Measurements from ENCODE around the gene DPEP1. TPM values are rescaled to one million over a fixed set of nuclear protein-coding genes. Genes with fewer than 3 reads are reported as not detected.

Gene DPEP1
- total and polyA plus RNA-seq, 2 donors (not counting 1 experiment from before 2014, with no cell fraction given): not detected

GRCh38 chr16:89639385-89639784 lies 25.9 kb downstream of the DPEP1 start:
- H3K9ac ChIP-seq (ENCODE audit: low read length): no peak overlapping the region
- CTCF ChIA-PET: no interaction called here
- H3K9me3 ChIP-seq (ENCODE audit: control extremely low read depth in 1 of 3, control insufficient read depth in 2 of 3, insufficient read depth in 1 of 3, low read length in 2 of 3): no peaks in the 10 kb centered on the region
- no peaks in the 10 kb centered on the region for H4K20me1 ChIP-seq (ENCODE audit: control insufficient read depth, insufficient read depth, low read length, poor library complexity, severe bottlenecking)
- Mint-ChIP-seq H3K4me1 (peaks cover 9% of the 10 kb centered on the region), H3K4me3 (no peak overlapping the region), H3K27me3 (no peaks in the 10 kb centered on the region), H3K27ac (no peak overlapping the region), H3K9me3 (ENCODE audit: insufficient read depth) (no peaks in the 10 kb centered on the region)
- peaks cover 0 to 6% of the 10 kb centered on the region in 2 donors for H3K4me1 ChIP-seq (ENCODE audit: control insufficient read depth in 2 of 2, insufficient read depth in 2 of 2, low read length in 2 of 2)
- peaks cover 0 to 3% (median 0%) of the 10 kb centered on the region in 4 experiments for H3K27me3 ChIP-seq (replicated peaks in 1 of 4; ENCODE audit: control extremely low read depth in 1 of 4, control insufficient read depth in 3 of 4, insufficient read depth in 4 of 4, low read length in 3 of 4)
- peaks cover 0 to 2% of the 10 kb centered on the region in 2 experiments for H3K36me3 ChIP-seq (replicated peaks in 1 of 2; ENCODE audit: control extremely low read depth in 1 of 2, control insufficient read depth in 1 of 2, extremely low read depth in 1 of 2, insufficient read depth in 2 of 2, low read length in 1 of 2)
- WGBS (ENCODE audit: insufficient coverage): 100% methylated on average over 6 of the region's 6 CpGs
- ATAC-seq (ENCODE audit: low read depth) (no peak), DNase-seq (no peak)
- POLR2A ChIA-PET: no interaction called here
- H2AFZ ChIP-seq (ENCODE audit: insufficient read depth, low read depth, low read length, poor library complexity, severe bottlenecking): no peak overlapping the region
- H3K4me2 ChIP-seq (replicated peaks; ENCODE audit: low read depth, low read length, poor library complexity, severe bottlenecking): no peak overlapping the region
- no peaks in the 10 kb centered on the region for H3K79me2 ChIP-seq (ENCODE audit: control insufficient read depth, insufficient read depth, low read length)
- H3K4me3 ChIP-seq (ENCODE audit: control extremely low read depth in 1 of 5, extremely low read depth in 1 of 5, insufficient read depth in 1 of 5, low read depth in 2 of 5, low read length in 4 of 5): no peak overlapping the region
- intact Hi-C loops (cut with micrococcal nuclease): no loop called here
- H3K27ac ChIP-seq (ENCODE audit: low read length in 2 of 2): no peak overlapping the region
- TF ChIP-seq CTCF (IDR thresholded peaks at IDR 0.05) (no peak), EZH2 (IDR thresholded peaks at IDR 0.05; ENCODE audit: borderline replicate concordance, insufficient read depth, low read depth, low read length, poor library complexity, severe bottlenecking) (no peak)

GRCh38 chr16:89641458-89642119 lies 28.1 kb downstream of the DPEP1 start:
- 52% methylated on average over 9 of the region's 14 CpGs for WGBS (ENCODE audit: insufficient coverage)
- Mint-ChIP-seq H3K4me1 (peaks cover 9% of the 10 kb centered on the region), H3K9me3 (ENCODE audit: insufficient read depth) (no peaks in the 10 kb centered on the region), H3K27me3 (no peaks in the 10 kb centered on the region), H3K4me3 (no peak overlapping the region), H3K27ac (no peak overlapping the region)
- POLR2A ChIA-PET: no interaction called here
- Histone ChIP-seq H3K27me3 (replicated peaks in 1 of 4; ENCODE audit: control extremely low read depth in 1 of 4, control insufficient read depth in 3 of 4, insufficient read depth in 4 of 4, low read length in 3 of 4) (no peaks in the 10 kb centered on the region), H4K20me1 (ENCODE audit: control insufficient read depth, insufficient read depth, low read length, poor library complexity, severe bottlenecking) (no peaks in the 10 kb centered on the region), H3K4me2 (replicated peaks; ENCODE audit: low read depth, low read length, poor library complexity, severe bottlenecking) (peak overlapping the region; percentile 62), H3K36me3 (replicated peaks in 1 of 2; ENCODE audit: control extremely low read depth in 1 of 2, control insufficient read depth in 1 of 2, extremely low read depth in 1 of 2, insufficient read depth in 2 of 2, low read length in 1 of 2) (peaks cover 3 to 19% of the 10 kb centered on the region in 2 experiments), H3K4me1 (ENCODE audit: control insufficient read depth in 2 of 2, insufficient read depth in 2 of 2, low read length in 2 of 2) (peaks cover 0 to 6% of the 10 kb centered on the region in 2 donors), H3K79me2 (ENCODE audit: control insufficient read depth, insufficient read depth, low read length) (no peaks in the 10 kb centered on the region), H3K27ac (ENCODE audit: low read length in 2 of 2) (no peak overlapping the region), H2AFZ (ENCODE audit: insufficient read depth, low read depth, low read length, poor library complexity, severe bottlenecking) (no peak overlapping the region), H3K9ac (ENCODE audit: low read length) (no peak overlapping the region), H3K4me3 (ENCODE audit: control extremely low read depth in 1 of 5, extremely low read depth in 1 of 5, insufficient read depth in 1 of 5, low read depth in 2 of 5, low read length in 4 of 5) (no peak overlapping the region), H3K9me3 (ENCODE audit: control extremely low read depth in 1 of 3, control insufficient read depth in 2 of 3, insufficient read depth in 1 of 3, low read length in 2 of 3) (no peaks in the 10 kb centered on the region)
- ATAC-seq (ENCODE audit: low read depth): no peak
- TF ChIP-seq CTCF (IDR thresholded peaks at IDR 0.05): peak; percentile 12
- TF ChIP-seq EZH2 (IDR thresholded peaks at IDR 0.05; ENCODE audit: borderline replicate concordance, insufficient read depth, low read depth, low read length, poor library complexity, severe bottlenecking): no peak
- no peak for DNase-seq
- CTCF ChIA-PET: interaction anchor here (1.4 to 1.8 kb wide), 3 partner anchors 8 to 39 kb away, joined by 3 to 6 read pairs (median 4); no protein-coding TSS in a partner anchor
- intact Hi-C loops (cut with micrococcal nuclease): no loop called here
